ENCODE results near the gene KIRREL2. TPM values are rescaled to one million over a fixed set of nuclear protein-coding genes. Genes with fewer than 3 reads are reported as not detected.

KIRREL2 gene
- total RNA-seq, 2 donors from 2014 or later, result 1.2 TPM; not detected in 1

DNA sequence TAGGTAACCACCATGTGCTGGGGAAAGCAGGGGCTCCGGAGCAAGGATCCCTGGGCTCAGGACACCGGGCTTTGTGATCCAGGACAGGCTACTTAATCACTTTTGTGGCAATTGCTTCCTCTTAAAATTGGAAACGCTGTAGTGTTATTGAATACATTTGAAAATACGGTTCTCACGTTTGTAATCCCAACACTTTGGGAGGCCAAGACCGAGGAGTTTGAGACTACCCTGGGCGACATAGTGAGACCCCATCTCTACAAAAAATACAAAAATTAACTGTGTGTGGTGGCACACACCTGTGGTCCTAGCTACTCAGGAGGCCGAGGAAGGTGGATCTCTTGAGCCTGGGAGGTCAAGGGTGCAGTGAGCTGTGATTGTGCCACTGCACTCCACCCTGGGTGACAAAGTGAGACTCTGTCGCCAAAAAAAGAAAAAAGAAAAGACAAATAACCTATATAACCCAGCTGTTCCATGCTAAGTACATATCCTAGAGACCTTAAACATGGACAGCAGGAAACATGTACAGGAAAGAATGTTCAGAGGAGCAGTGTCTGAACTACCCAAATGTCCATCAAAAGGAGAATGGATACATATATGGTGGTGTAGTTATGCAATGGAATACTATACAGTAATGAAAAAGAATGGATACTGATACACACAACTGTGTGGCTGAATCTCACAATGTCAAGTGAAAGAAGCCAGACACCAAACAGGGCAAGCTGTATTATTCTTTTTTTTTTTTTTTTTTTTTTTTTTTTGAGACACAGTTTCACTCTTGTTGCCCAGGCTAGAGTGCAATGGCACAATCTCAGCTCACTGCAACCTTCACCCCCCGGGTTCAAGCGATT lies 43.4 kb upstream of the KIRREL2 start:
- H3K27me3 ChIP-seq (replicated peaks; ENCODE audit: insufficient read depth), result no peaks in the 10 kb centered on the region
- H3K27ac ChIP-seq, result no peak overlapping the region
- H3K4me3 ChIP-seq, result no peak overlapping the region
- intact Hi-C loops (cut with DNase I), result no loop called here
- no peak for TF ChIP-seq POLR2A (IDR thresholded peaks at IDR 0.05)
- no peak for TF ChIP-seq POLR2AphosphoS5 (IDR thresholded peaks at IDR 0.05)
- TF ChIP-seq, protein P1, sequence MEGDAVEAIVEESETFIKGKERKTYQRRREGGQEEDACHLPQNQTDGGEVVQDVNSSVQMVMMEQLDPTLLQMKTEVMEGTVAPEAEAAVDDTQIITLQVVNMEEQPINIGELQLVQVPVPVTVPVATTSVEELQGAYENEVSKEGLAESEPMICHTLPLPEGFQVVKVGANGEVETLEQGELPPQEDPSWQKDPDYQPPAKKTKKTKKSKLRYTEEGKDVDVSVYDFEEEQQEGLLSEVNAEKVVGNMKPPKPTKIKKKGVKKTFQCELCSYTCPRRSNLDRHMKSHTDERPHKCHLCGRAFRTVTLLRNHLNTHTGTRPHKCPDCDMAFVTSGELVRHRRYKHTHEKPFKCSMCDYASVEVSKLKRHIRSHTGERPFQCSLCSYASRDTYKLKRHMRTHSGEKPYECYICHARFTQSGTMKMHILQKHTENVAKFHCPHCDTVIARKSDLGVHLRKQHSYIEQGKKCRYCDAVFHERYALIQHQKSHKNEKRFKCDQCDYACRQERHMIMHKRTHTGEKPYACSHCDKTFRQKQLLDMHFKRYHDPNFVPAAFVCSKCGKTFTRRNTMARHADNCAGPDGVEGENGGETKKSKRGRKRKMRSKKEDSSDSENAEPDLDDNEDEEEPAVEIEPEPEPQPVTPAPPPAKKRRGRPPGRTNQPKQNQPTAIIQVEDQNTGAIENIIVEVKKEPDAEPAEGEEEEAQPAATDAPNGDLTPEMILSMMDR (IDR thresholded peaks at IDR 0.05), result no peak
- H3K9me3 ChIP-seq, result no peaks in the 10 kb centered on the region
- 88% methylated on average over 11 of the region's 11 CpGs for WGBS
- DNase-seq (ENCODE audit: low spot score), result no peak
- no peaks in the 10 kb centered on the region for H3K4me1 ChIP-seq (replicated peaks)
- H3K36me3 ChIP-seq, result no peaks in the 10 kb centered on the region

DNA sequence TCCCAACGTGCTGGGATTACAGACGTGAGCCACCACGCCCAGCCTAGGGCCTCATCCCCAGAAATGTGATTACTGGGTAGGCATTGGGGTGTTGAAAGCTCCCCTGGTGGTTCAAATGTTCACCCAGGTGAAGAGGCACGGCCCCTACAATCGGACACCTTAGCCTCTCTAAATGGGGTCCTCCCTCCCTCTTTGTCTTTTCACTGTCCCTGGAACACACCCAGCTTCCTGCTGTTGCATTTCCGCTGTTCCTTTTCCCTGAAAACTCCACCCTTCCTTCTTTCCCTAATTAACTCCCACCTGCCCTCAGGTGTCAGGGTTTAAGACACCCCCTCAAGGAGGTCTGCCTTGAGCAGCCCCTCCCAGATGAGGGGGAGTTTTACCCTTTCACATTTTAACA lies 40.4 kb upstream of the KIRREL2 start:
- no peak for DNase-seq (ENCODE audit: low spot score)
- TF ChIP-seq POLR2A (IDR thresholded peaks at IDR 0.05), result no peak
- TF ChIP-seq POLR2AphosphoS5 (IDR thresholded peaks at IDR 0.05), result no peak
- TF ChIP-seq, protein P1 (IDR thresholded peaks at IDR 0.05), result no peak
- Histone ChIP-seq H3K36me3 (no peaks in the 10 kb centered on the region), H3K27ac (no peak overlapping the region), H3K9me3 (no peaks in the 10 kb centered on the region), H3K27me3 (replicated peaks; ENCODE audit: insufficient read depth) (no peaks in the 10 kb centered on the region), H3K4me1 (replicated peaks) (no peaks in the 10 kb centered on the region), H3K4me3 (no peak overlapping the region)
- intact Hi-C loops (cut with DNase I), result no loop called here
- 15% methylated on average over 6 of the region's 6 CpGs for whole genome bisulfite sequencing

DNA sequence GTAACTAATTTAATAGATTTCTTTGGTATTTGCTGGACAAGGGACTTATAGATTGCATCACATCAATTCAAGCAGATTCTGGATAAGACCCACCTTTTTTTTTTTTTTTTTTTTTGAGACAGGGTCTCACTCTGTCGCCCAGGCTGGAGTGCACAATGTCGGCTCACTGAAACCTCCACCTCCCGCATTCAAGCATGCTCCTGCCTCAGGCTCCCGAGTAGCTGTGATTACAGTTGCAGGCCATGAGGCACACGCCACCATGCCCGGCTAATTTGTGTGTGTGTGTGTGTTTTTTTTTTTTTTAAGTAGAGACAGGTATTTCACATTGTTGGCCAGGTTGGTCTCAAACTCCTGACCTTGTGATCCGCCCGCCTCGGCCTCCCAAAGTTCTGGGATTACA lies 39.9 kb upstream of the KIRREL2 start:
- Histone ChIP-seq H3K9me3 (no peaks in the 10 kb centered on the region), H3K4me3 (no peak overlapping the region), H3K4me1 (replicated peaks) (no peaks in the 10 kb centered on the region), H3K36me3 (no peaks in the 10 kb centered on the region), H3K27me3 (replicated peaks; ENCODE audit: insufficient read depth) (no peaks in the 10 kb centered on the region), H3K27ac (no peak overlapping the region)
- intact Hi-C loops (cut with DNase I), result no loop called here
- DNase-seq (ENCODE audit: low spot score), result no peak
- TF ChIP-seq POLR2AphosphoS5 (IDR thresholded peaks at IDR 0.05), result no peak
- TF ChIP-seq, protein P1 (IDR thresholded peaks at IDR 0.05), result no peak
- no peak for TF ChIP-seq POLR2A (IDR thresholded peaks at IDR 0.05)
- WGBS, result 79% methylated on average over 9 of the region's 9 CpGs

DNA sequence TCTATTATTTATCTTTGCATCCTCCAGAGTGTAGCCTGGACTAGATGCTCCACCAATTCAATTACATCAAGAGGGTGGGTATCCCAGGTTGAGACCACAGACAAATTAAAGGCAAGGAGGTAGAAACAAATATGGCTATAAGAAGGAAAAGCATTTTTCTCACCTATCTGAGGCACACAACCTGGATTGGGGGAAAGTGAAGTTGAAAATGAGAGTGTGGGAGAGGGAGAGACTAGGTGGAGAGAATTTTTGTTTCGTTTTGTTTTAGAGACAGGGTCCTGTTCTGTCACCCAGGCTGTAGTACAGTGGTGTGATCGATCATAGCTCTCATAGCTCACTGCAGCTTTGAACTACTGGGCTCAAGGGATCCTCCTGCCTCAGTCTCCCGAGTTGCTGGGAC lies 38.3 kb upstream of the KIRREL2 start:
- Histone ChIP-seq H3K4me3 (no peak overlapping the region), H3K27me3 (replicated peaks; ENCODE audit: insufficient read depth) (no peaks in the 10 kb centered on the region), H3K27ac (no peak overlapping the region), H3K4me1 (replicated peaks) (no peaks in the 10 kb centered on the region), H3K36me3 (no peaks in the 10 kb centered on the region), H3K9me3 (no peaks in the 10 kb centered on the region)
- intact Hi-C loops (cut with DNase I), result no loop called here
- no peak for DNase-seq (ENCODE audit: low spot score)
- 78% methylated on average over 3 of the region's 3 CpGs for WGBS
- TF ChIP-seq POLR2A (IDR thresholded peaks at IDR 0.05) (no peak), POLR2AphosphoS5 (IDR thresholded peaks at IDR 0.05) (no peak)
- TF ChIP-seq, protein P1 (IDR thresholded peaks at IDR 0.05), result no peak

DNA sequence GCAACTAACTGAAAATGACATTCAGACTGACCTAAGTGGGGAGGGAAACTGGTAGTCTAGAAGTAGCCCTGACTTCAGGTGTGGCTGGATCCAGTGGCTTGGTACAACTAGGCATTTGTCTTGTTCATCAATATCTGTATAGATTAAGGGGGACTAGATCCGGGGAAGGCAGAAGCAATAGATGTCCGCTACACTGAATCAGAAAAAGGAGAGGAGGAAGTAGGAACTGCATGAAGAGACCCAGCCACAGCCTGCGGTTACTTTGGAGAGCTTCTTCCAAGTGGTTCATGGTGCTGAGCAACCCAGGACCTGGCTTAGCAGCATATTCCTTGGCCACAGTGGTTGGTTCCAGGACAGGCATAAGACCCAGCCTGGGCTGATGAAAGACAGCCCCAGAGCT lies 34.1 kb upstream of the KIRREL2 start:
- Histone ChIP-seq H3K36me3 (no peaks in the 10 kb centered on the region), H3K4me1 (replicated peaks) (no peaks in the 10 kb centered on the region), H3K4me3 (no peak overlapping the region), H3K27me3 (replicated peaks; ENCODE audit: insufficient read depth) (no peaks in the 10 kb centered on the region), H3K9me3 (no peaks in the 10 kb centered on the region), H3K27ac (no peak overlapping the region)
- intact Hi-C loops (cut with DNase I), result no loop called here
- WGBS, result 69% methylated on average over 3 of the region's 3 CpGs
- DNase-seq (ENCODE audit: low spot score), result no peak
- TF ChIP-seq POLR2A (IDR thresholded peaks at IDR 0.05) (no peak), POLR2AphosphoS5 (IDR thresholded peaks at IDR 0.05) (no peak)
- TF ChIP-seq, protein P1 (IDR thresholded peaks at IDR 0.05), result no peak

Measured in prostate gland (tissue), 2 donors.